Retinal pigment epithelial cell (primary cell): Measurements from ENCODE around the gene TNS3.
A peak's percentile ranks its signal among the peaks of the same experiment; 100 is the strongest.

Experiments used
- DNase-seq: peaks from one replicate; pipeline ENCODE4 v3.0.0-alpha.2; 2010; ENCODE audit warnings: low read depth
- H3K4me3 ChIP-seq: 2 replicates; pipeline ENCODE4 v1.5.1; 2011; ENCODE audit warnings: mild to moderate bottlenecking, low read length, control low read depth, moderate library complexity
- CTCF ChIP-seq: conservative IDR thresholded peaks from 2 replicates; pipeline ENCODE4 v1.5.1; 2011; ENCODE audit warnings: low read depth, low read length, control low read depth, inconsistent platforms

The TNS3 gene

GRCh38 chr7:47456210-47456955, 125.5 kb downstream of the TNS3 start:
- no peak overlapping the region for H3K4me3 ChIP-seq
- DNase-seq: no peak
- no peak for TF ChIP-seq CTCF

GRCh38 chr7:47455872-47456185, 126.1 kb downstream of the TNS3 start:
- no peak for DNase-seq
- no peak overlapping the region for H3K4me3 ChIP-seq
- TF ChIP-seq CTCF: no peak

GRCh38 chr7:47454974-47455871, 126.7 kb downstream of the TNS3 start:
- no peak for DNase-seq
- no peak overlapping the region for H3K4me3 ChIP-seq
- no peak for TF ChIP-seq CTCF

GRCh38 chr7:47454069-47454973, 127.6 kb downstream of the TNS3 start:
- no peak overlapping the region for H3K4me3 ChIP-seq
- DNase-seq: no peak
- TF ChIP-seq CTCF: no peak

- H3K4me3 ChIP-seq: peak overlapping the region; percentile 18
These were observed 128.5 kb downstream of the TNS3 start for GRCh38 chr7:47453093-47454061.

More at GRCh38 chr7:47453093-47454061, 128.5 kb downstream of the TNS3 start:
- TF ChIP-seq CTCF: no peak
- DNase-seq: peak; percentile 77
